HG03442 (cell line): ENCODE measurements around the gene KRT72.

ENCODE experiments used
- ATAC-seq: cut with Tn5 transposase; IDR thresholded peaks from one replicate; pipeline ENCODE4 v1.9.1; 2021; ENCODE audit warnings: mild to moderate bottlenecking, moderate library complexity; ENCODE audit not compliant: unreplicated experiment

KRT72 gene

DNA sequence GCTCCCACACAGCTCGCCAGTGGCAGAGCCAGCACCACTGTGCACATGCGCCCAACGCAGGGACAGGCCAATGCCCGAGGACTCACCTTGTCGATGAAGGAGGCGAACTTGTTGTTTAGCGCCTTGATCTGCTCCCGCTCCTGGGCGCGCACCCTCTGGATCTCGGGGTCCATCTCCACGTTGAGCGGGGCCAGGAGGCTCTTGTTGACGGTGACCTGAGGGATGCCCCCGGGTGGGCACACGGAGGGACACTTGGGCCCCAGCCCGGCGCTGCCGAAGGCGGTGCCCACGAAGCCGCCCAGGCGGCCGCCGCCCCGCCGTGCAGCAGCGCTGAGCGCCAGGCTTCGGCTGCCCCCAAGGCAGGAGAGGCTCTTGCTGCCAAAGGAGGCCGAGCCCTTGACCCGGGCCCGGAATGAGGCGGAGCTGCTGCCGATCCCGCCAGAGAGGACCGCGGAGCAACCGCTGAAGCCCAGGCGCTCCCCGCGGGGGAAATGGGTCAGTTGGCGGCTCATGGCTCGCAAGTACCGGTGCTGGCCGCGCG lies at the start of gene KRT72:
TSS of gene KRT72 (minus strand) at position 523 of the 541 bp plus-strand sequence. CDS start at position 512, 11 bp downstream.
- no peak for ATAC-seq

GRCh38 chr12:52650520-52651081 lies 49.3 kb upstream of the KRT72 start:
- no peak for ATAC-seq

DNA sequence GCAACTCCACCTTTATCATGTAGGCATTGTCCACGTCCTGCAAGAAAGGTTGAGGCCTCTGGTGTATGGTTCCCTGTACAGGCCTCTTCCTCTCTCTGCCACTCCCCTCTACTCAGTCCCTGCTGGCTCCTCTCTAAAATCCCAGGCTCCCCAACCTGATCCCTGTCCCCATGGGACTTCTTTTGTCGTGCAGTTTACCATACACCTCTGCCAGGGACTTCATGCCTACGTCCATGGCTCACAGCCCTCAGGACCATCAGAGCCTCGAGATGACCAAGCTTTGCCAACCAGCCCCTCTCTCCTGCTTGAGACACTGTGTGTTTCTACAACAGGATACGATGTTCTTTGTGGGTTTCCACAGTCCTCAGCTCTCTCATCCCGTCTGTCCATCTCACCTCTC lies 47.8 kb upstream of the KRT72 start:
- no peak for ATAC-seq

DNA sequence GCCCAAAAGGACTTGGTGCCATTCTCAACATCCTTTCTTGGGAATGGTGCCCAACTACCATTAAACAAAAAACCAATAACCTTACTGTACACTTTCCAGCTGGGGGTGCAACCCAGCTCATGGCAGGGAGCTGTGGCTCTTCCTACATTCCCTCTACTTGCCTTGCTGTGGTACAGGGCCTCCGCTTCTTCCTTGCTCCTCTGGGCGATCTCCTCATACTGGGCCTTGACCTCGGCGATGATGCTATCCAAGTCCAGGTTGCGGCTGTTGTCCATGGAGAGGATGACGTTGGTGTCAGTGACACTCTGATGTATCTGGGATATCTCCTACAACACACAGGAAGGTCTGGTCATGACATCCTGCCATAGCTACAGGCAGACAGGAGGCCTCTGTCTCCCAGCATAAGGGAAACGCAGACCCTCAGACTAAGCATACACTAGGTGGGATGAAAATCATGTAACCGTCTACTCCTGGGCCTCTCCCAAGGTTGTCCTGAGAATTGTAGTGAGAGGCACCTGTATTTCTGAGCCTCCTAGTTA lies 46.8 kb upstream of the KRT72 start:
- no peak for ATAC-seq

- no peak for ATAC-seq
Observed at GRCh38 chr12:52647601-52648000, 46.3 kb upstream of the KRT72 start.

DNA sequence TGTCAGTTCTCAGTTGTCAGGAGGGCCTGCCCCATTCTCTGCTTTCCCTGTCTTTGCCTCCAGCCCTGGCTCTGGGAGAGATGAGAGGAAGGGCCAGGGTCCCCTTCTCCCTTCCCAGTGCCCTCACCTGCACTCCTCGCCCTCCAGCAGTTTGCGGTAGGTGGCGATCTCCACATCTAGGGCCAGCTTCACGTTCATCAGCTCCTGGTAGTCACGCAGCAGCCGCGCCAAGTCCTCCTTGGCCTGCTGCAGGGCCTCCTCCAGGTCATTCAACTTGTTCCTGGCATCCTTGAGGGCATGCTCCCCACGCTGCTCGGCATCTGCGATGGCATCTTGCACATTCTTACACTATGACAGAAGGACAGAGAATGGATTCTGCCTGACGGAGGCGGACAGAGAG lies 45.4 kb upstream of the KRT72 start:
- ATAC-seq = no peak

- no peak for ATAC-seq
Observed at GRCh38 chr12:52645982-52646381, 44.7 kb upstream of the KRT72 start.

GRCh38 chr12:52645120-52645761 lies 44.0 kb upstream of the KRT72 start:
- ATAC-seq = no peak

- ATAC-seq = no peak
Observed at GRCh38 chr12:52644078-52644415, 42.8 kb upstream of the KRT72 start.

GRCh38 chr12:52643233-52644077 lies 42.2 kb upstream of the KRT72 start:
- no peak for ATAC-seq

- ATAC-seq = no peak
Observed at GRCh38 chr12:52641468-52641867, 40.2 kb upstream of the KRT72 start.

DNA sequence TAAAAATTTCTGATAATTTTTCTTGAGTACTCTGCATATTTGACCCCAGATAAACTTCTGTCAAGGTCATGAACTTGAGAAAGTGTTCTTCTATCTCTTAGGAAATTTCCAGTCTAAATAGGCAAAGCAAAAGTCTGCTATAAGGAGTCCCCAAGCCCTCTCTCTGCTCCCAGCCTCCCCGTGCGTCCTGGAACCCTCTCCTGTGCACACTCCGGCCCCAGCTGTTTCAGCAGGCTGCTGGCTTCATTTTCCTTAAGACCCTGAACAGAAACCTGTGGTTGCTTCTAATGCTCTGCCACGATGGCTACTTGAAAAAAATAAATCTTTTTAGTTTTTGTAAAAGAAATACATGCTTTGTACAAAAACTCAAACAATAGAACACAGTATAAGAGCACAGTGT lies 36.0 kb upstream of the KRT72 start:
- ATAC-seq = no peak

DNA sequence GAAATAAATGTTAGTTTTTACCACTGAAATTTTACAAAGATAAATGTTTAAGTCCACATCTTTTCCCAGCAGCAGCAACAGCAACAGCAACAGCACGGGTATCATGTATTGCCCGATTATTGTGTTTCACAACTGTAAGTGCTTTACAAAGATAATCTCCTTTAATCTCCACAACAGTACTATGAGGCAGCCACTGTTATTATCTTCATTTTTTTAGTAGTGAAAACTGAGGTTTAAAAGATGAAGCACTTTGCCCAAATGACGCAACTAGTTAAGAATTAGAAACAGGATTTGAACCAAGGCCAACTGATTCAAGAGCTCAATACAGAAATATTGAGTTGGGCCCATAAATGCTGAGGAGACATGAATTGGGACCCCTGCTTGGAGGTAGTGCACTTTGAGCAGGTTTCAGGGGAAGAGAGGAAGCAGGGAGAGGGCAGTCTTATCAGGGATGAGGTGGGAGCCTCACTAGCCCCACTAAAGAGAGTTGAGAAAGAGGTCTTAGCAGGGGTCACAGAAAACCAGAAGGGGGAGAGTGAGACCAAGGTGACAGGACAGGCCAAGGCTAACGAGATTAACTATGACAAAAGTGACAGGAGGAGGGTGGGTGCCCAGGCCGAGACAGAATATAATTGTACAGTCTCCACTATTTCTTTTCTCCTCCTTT lies 35.5 kb upstream of the KRT72 start:
- ATAC-seq = no peak

- no peak for ATAC-seq
Observed at GRCh38 chr12:52636189-52636588, 34.9 kb upstream of the KRT72 start.

DNA sequence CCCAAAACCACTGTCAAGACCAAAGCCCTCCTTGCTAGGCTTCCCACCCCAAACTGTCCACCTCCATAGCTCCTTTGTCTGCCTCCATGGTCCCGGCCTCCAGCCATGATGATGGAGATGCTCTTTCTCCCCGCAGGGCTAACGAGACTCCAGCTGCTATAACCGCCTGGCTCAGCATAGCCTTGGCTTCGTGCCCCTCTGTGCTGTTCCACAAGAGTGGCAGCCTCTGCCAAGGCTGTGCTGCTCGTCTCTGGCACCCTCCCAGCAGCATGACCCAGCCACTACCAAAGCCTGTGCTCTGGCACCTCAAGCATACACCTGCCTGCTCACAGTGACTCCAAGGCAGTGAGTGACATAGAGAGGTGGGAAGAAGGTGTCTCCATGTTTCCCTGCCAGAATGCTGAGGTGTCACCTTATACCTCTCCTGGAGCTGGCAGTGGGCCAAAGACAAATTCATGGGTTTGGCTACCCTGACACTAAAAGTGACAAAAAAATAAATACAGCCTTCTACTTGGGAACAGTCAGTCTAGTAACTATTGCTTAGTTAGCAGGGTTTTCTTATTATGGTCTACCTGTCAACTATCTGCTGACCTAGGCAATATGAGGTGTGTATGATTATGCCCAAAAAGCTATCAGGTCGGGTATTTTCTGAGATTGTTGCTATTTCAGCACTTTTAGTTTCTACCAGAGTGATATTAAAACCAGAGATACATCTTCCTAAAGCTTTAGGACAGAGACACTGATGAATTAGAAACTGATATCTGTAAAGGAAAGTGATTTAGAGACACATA lies 33.2 kb upstream of the KRT72 start:
- no peak for ATAC-seq

DNA sequence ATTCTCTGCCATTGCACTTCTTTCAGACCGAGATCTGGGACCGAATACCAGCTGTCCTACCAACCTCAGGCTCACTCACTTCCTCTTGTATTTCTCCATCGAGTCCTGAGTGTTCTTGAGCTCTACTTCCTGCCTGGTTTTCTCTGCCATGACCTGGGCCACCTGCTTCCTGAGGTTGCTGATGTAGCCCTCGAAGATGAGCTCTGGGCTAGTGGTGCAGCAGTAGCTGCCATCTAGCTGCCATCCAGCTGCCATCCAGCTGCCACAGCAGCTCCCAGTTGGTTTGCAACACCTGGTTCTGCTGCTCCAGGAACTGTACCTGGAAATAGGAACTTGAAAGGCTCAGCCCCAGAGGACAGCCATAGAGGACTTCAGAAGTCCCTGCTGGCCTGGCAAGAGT lies 32.1 kb upstream of the KRT72 start:
- ATAC-seq = no peak

- ATAC-seq = no peak
Observed at GRCh38 chr12:52632656-52633055, 31.4 kb upstream of the KRT72 start.

GRCh38 chr12:52631676-52632459 lies 30.6 kb upstream of the KRT72 start:
- no peak for ATAC-seq

GRCh38 chr12:52631264-52631663 lies 30.0 kb upstream of the KRT72 start:
- no peak for ATAC-seq
